Breast epithelium (tissue), 4 donors: ENCODE data around the gene EXOC8. TPM values are rescaled to one million over a fixed set of nuclear protein-coding genes. Genes with fewer than 3 reads are reported as not detected.
A peak's percentile ranks its signal among the peaks of the same experiment; 100 is the strongest.

Experiments
- DNase-seq, 2 donors: peaks; one replicate each; pipeline ENCODE4 v3.0.0-alpha.2; 2019; ENCODE audit warnings: low spot score in 2 of 2
- H3K27ac ChIP-seq, 2 donors: fragments of 200-600 bp; sonication (generic) in 1 of 2; one replicate each; pipeline ENCODE4 v1.5.1; 2016 to 2019; ENCODE audit warnings: mild to moderate bottlenecking in 1 of 2
- H3K27me3 ChIP-seq, 2 donors: fragments of 200-600 bp; sonication (generic) in 1 of 2; one replicate each; pipeline versions ENCODE4 v1.5.1 to v1.6.0; 2017 to 2019; ENCODE audit warnings: control low read depth in 1 of 2, mild to moderate bottlenecking in 1 of 2
- H3K36me3 ChIP-seq: fragments of 200-600 bp; one replicate; pipeline ENCODE4 v1.5.1; 2019
- H3K4me1 ChIP-seq, 2 donors: fragments of 200-600 bp; sonication (generic); one replicate each; pipeline ENCODE4 v1.5.1; 2016 to 2019; ENCODE audit warnings: control low read depth in 1 of 2
- H3K4me3 ChIP-seq, 3 donors: fragments of 200-600 bp; sonication (generic); 1 replicate in 2 of 3; 2 replicates in 1 of 3; pipeline ENCODE4 v1.5.1; 2016 to 2019; ENCODE audit warnings: mild to moderate bottlenecking in 3 of 3, moderate library complexity in 2 of 3
- H3K9me3 ChIP-seq, 2 donors: fragments of 200-600 bp; sonication (generic) in 1 of 2; one replicate each; pipeline ENCODE4 v1.5.1; 2016 to 2019; ENCODE audit warnings: control low read depth in 1 of 2
- POLR2A ChIP-seq: fragments of 450-650 bp; IDR thresholded peaks from one replicate; pipeline ENCODE4 v1.6.1; 2016; ENCODE audit warnings: antibody characterized with exemption, mild to moderate bottlenecking, moderate library complexity
- POLR2AphosphoS5 ChIP-seq, 3 donors: sonication (generic); formaldehyde crosslinking; IDR thresholded peaks; one replicate each; pipeline ENCODE4 v1.6.1; 2017; ENCODE audit warnings: antibody characterized with exemption in 3 of 3
- intact Hi-C: fragments of 100-400 bp; cut with DNase I; formaldehyde crosslinking; loops from one replicate; pipeline ENCODE4 v1.15.1; 2023; ENCODE audit warnings: low total_unique reads
- total RNA-seq, 3 donors: library from RNA; depleted of rRNA; stranded (reverse); fragments of >200 nt; gene quantifications; one replicate each; pipeline ENCODE4 v1.1.0, GENCODE V29; 2016
- TF ChIP-seq, protein P1 (sequence below), 3 donors: fragments of 450-650 bp; IDR thresholded peaks; one replicate each; pipeline ENCODE4 v1.5.1; 2016 to 2017; ENCODE audit warnings: antibody characterized with exemption in 3 of 3, mild to moderate bottlenecking in 3 of 3, moderate library complexity in 3 of 3

Gene EXOC8
- total RNA-seq, 3 donors from 2014 or later, result 13.1 to 17.7 (median 15.0) TPM

DNA sequence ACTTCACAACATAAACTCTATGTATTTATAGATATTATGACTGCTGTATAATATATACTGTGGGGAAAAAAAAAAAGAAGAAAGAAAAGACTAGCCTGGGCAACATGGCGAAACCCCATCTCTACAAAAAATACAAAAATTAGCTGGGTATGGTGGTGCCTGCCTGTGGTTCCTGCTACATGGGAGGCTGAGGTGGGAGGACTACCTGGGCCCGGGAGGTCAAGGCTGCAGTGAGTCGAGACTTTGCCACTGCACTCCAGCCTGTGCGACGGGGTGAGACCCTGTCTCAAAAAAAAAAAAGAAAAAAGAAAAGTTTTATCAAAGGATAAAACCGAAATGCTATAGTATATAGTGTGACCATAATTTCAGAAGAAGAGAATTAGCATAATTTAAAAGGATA, 2.7 kb downstream of the EXOC8 start:
- H3K36me3 ChIP-seq, result no peaks in the 10 kb centered on the region
- H3K9me3 ChIP-seq, result no peaks in the 10 kb centered on the region
- peak overlapping the region; percentile 6 to 88 (median 77) for H3K4me3 ChIP-seq
- TF ChIP-seq, protein P1, sequence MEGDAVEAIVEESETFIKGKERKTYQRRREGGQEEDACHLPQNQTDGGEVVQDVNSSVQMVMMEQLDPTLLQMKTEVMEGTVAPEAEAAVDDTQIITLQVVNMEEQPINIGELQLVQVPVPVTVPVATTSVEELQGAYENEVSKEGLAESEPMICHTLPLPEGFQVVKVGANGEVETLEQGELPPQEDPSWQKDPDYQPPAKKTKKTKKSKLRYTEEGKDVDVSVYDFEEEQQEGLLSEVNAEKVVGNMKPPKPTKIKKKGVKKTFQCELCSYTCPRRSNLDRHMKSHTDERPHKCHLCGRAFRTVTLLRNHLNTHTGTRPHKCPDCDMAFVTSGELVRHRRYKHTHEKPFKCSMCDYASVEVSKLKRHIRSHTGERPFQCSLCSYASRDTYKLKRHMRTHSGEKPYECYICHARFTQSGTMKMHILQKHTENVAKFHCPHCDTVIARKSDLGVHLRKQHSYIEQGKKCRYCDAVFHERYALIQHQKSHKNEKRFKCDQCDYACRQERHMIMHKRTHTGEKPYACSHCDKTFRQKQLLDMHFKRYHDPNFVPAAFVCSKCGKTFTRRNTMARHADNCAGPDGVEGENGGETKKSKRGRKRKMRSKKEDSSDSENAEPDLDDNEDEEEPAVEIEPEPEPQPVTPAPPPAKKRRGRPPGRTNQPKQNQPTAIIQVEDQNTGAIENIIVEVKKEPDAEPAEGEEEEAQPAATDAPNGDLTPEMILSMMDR (IDR thresholded peaks at IDR 0.05), result no peak
- no peak for TF ChIP-seq POLR2A
- no peak for TF ChIP-seq POLR2AphosphoS5 (IDR thresholded peaks at IDR 0.05)
- H3K4me1 ChIP-seq, result peaks cover 0 to 21% of the 10 kb centered on the region in 2 donors
- intact Hi-C loops, result no loop called here
- no peaks in the 10 kb centered on the region for H3K27me3 ChIP-seq
- no peak for DNase-seq
- H3K27ac ChIP-seq, result no peak overlapping the region

DNA sequence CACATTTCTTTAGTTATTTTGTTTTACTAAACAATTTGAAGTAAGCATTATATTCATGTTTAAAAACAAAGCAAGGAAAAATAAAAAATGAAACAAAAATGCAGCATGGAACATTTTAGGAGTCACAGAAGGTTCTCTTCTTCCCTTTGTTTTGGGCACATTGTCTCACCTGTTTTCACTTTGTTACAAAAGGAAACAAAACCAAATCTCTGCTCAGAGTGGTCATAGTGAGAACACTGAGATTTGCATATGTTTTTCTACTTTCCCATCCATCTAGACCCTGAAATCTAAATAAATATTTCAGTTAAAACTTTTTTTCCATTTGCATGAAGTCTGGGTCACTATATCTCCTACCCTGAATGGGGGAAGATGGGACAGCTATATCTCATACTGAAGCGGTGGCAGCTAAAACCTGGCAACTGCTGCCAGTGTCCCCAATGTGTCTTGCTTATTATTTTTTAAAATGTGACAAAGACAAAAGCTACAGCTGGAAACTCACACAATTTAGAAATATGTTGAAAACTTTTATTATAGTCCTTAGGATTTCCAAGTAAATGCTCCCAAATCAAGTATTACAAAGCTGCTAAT, 3.5 kb downstream of the EXOC8 start:
- H3K4me1 ChIP-seq, result peaks cover 0 to 21% of the 10 kb centered on the region in 2 donors
- DNase-seq, result no peak
- intact Hi-C loops, result no loop called here
- no peaks in the 10 kb centered on the region for H3K27me3 ChIP-seq
- H3K9me3 ChIP-seq, result no peaks in the 10 kb centered on the region
- no peaks in the 10 kb centered on the region for H3K36me3 ChIP-seq
- peak overlapping the region; percentile 6 to 88 (median 77) for H3K4me3 ChIP-seq
- no peak for TF ChIP-seq POLR2AphosphoS5 (IDR thresholded peaks at IDR 0.05)
- TF ChIP-seq POLR2A, result no peak
- TF ChIP-seq, protein P1 (IDR thresholded peaks at IDR 0.05), result no peak
- no peak overlapping the region for H3K27ac ChIP-seq

DNA sequence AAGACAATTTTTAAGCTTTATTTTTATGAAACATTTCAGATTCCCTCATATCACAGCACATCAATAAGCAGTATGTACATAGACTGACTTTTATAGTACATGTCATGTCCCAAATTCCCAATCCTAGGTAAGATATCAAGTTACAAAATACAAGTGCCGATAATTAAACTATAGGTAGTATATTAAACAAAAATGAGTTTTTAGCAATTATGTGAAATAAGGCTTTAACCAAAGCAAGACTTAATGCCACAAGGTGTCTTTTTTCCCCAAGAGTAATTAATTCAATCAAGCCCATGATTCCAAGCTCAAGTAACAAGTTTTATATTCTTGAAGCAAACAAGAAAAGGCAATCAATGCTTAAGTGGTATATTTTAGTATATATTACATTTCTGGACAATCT, 4.9 kb downstream of the EXOC8 start:
- no peak overlapping the region for H3K27ac ChIP-seq
- no peaks in the 10 kb centered on the region for H3K9me3 ChIP-seq
- no peaks in the 10 kb centered on the region for H3K36me3 ChIP-seq
- TF ChIP-seq POLR2A (no peak), POLR2AphosphoS5 (IDR thresholded peaks at IDR 0.05) (no peak)
- TF ChIP-seq, protein P1 (IDR thresholded peaks at IDR 0.05), result no peak
- intact Hi-C loops, result no loop called here
- DNase-seq, result no peak
- peak overlapping the region in 1 of 3 donors; percentile 88 for H3K4me3 ChIP-seq
- H3K4me1 ChIP-seq, result peaks cover 0 to 21% of the 10 kb centered on the region in 2 donors
- H3K27me3 ChIP-seq, result no peaks in the 10 kb centered on the region

GRCh38 chr1:231329483-231329882, 8.2 kb downstream of the EXOC8 start:
- no peak for DNase-seq
- intact Hi-C loops, result no loop called here
- TF ChIP-seq POLR2AphosphoS5 (IDR thresholded peaks at IDR 0.05), result no peak
- TF ChIP-seq, protein P1 (IDR thresholded peaks at IDR 0.05), result no peak
- no peak for TF ChIP-seq POLR2A
- Histone ChIP-seq H3K4me3 (no peak overlapping the region), H3K9me3 (no peaks in the 10 kb centered on the region), H3K4me1 (peaks cover 0 to 7% of the 10 kb centered on the region in 2 donors), H3K36me3 (no peaks in the 10 kb centered on the region), H3K27ac (no peak overlapping the region), H3K27me3 (no peaks in the 10 kb centered on the region)

- no peak overlapping the region for H3K27ac ChIP-seq
- TF ChIP-seq POLR2A (no peak), POLR2AphosphoS5 (IDR thresholded peaks at IDR 0.05) (no peak)
- TF ChIP-seq, protein P1 (IDR thresholded peaks at IDR 0.05), result no peak
These were observed 10.0 kb downstream of the EXOC8 start for GRCh38 chr1:231327617-231328016.

More at GRCh38 chr1:231327617-231328016, 10.0 kb downstream of the EXOC8 start:
- no peak overlapping the region for H3K4me3 ChIP-seq
- DNase-seq, result no peak
- no peaks in the 10 kb centered on the region for H3K36me3 ChIP-seq
- intact Hi-C loops, result no loop called here
- no peaks in the 10 kb centered on the region for H3K27me3 ChIP-seq
- H3K9me3 ChIP-seq, result no peaks in the 10 kb centered on the region
- H3K4me1 ChIP-seq, result no peaks in the 10 kb centered on the region
